ENCODE results near the gene ARR3. TPM values are rescaled to one million over a fixed set of nuclear protein-coding genes. Genes with fewer than 3 reads are reported as not detected.

The ARR3 gene
- polyA plus RNA-seq, 3 donors = not detected

DNA sequence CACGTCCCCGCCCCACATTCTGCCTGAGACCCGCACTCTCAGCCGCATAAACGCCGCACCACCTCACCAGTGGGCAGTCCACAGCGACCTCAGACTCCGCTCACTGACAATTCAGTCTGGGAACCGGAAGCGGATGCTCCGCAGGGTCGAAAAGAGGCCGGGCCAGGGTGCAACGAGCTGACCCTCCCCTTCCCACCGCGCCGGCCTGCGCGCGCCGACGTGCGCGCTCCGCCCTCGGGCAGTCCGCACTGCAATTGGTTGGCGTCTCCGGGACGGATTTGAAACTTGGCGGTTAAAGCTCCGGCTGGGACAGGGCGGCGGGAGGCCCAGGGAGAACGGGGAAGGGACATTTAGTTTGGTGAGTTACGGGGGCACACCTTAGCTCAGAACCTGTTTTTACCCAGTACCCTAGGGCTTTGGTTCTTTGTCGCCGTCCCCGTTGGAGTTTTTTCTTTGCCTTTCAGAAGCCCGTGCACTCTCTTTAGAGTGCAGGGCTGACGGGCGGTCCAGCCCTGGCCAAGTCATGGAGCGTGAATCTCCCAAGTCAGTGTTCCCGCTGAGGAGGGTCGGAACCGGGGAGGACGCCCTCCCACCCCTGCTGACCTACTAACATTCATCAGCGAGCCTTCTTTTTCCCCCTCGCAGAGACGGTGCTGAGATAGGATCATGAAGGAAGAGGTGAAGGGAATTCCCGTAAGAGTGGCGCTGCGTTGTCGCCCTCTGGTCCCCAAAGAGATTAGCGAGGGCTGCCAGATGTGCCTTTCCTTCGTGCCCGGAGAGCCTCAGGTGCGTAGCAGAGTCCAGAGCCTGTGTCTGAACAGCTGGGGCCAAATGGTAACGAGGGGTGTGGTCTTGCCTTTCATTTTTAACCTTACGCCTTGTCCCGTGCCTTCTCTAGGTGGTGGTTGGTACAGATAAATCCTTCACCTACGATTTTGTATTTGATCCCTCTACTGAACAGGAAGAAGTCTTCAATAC lies 21.9 kb downstream of the ARR3 start, which contains the start of the genes KIF4A and PDZD11:
KIF4A (plus strand) TSS at position 312 of the 978 bp plus-strand sequence; CDS start at position 667, 355 bp downstream.
PDZD11 (minus strand) TSS at position 135 of the 978 bp plus-strand sequence. CDS start 586 bp downstream, outside the sequence.
- H3K27me3 Mint-ChIP-seq (ENCODE audit: low read depth in 3 of 3) = peaks cover 0 to 3% (median 0%) of the 10 kb centered on the region in 3 donors
- 1% methylated on average over 12 of the region's 62 CpGs for WGBS (ENCODE audit: insufficient coverage)
- peaks cover 21% of the 10 kb centered on the region for H3K4me1 Mint-ChIP-seq
- H3K27ac ChIP-seq (ENCODE audit: low read depth in 1 of 2, low read length in 2 of 2) = peak within 1 kb of the TSS; percentile 52 to 84
- TF ChIP-seq, protein P1, sequence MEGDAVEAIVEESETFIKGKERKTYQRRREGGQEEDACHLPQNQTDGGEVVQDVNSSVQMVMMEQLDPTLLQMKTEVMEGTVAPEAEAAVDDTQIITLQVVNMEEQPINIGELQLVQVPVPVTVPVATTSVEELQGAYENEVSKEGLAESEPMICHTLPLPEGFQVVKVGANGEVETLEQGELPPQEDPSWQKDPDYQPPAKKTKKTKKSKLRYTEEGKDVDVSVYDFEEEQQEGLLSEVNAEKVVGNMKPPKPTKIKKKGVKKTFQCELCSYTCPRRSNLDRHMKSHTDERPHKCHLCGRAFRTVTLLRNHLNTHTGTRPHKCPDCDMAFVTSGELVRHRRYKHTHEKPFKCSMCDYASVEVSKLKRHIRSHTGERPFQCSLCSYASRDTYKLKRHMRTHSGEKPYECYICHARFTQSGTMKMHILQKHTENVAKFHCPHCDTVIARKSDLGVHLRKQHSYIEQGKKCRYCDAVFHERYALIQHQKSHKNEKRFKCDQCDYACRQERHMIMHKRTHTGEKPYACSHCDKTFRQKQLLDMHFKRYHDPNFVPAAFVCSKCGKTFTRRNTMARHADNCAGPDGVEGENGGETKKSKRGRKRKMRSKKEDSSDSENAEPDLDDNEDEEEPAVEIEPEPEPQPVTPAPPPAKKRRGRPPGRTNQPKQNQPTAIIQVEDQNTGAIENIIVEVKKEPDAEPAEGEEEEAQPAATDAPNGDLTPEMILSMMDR (IDR thresholded peaks at IDR 0.05) = no peak
- H3K9ac ChIP-seq (ENCODE audit: insufficient read depth, low read length, poor library complexity, severe bottlenecking) = peak within 1 kb of the TSS; percentile 61
- H3K27me3 ChIP-seq (ENCODE audit: control insufficient read depth in 2 of 2, insufficient read depth in 2 of 2, low read length in 2 of 2) = no peaks in the 10 kb centered on the region
- peaks cover 0 to 2% (median 0%) of the 10 kb centered on the region in 7 donors for H3K9me3 Mint-ChIP-seq
- no peaks in the 10 kb centered on the region for H3K9me3 ChIP-seq (replicated peaks in 1 of 2; ENCODE audit: control insufficient read depth in 1 of 2, insufficient read depth in 1 of 2, low read length in 2 of 2)
- no peaks in the 10 kb centered on the region for H4K20me1 ChIP-seq (ENCODE audit: insufficient read depth, low read length)
- DNase-seq = peak; percentile 70 to 79 (median 79)
- H3K4me3 Mint-ChIP-seq = peak within 1 kb of the TSS; percentile 81 to 93
- H3K4me3 ChIP-seq (replicated peaks in 1 of 3; ENCODE audit: low read depth in 2 of 3, low read length in 3 of 3) = peak within 1 kb of the TSS; percentile 53 to 87 (median 76)
- H3K4me1 ChIP-seq (ENCODE audit: control insufficient read depth in 1 of 2, insufficient read depth in 2 of 2, low read length in 2 of 2) = peaks cover 14 to 24% of the 10 kb centered on the region in 2 donors
- H2AFZ ChIP-seq (ENCODE audit: insufficient read depth, low read depth, low read length, poor library complexity, severe bottlenecking) = peak within 1 kb of the TSS; percentile 80
- intact Hi-C loops (cut with micrococcal nuclease) = loop anchor here (2.0 to 5.0 kb wide), 2 partner anchors 157 to 158 kb away; partner anchors contain the start of gene IGBP1 (in 2 of the 2)
- H3K4me2 ChIP-seq (replicated peaks; ENCODE audit: extremely low read depth, low read length, poor library complexity, severe bottlenecking) = peak within 1 kb of the TSS; percentile 82
- H3K36me3 Mint-ChIP-seq = peaks cover 19 to 22% of the 10 kb centered on the region in 2 donors
- peak within 1 kb of the TSS; percentile 70 to 94 (median 87) for H3K27ac Mint-ChIP-seq
- H3K79me2 ChIP-seq (ENCODE audit: insufficient read depth, low read length) = peaks cover 40% of the 10 kb centered on the region
- peaks cover 11 to 29% of the 10 kb centered on the region in 2 donors for H3K36me3 ChIP-seq (replicated peaks in 1 of 2; ENCODE audit: control insufficient read depth in 1 of 2, insufficient read depth in 2 of 2, low read length in 2 of 2)

DNA sequence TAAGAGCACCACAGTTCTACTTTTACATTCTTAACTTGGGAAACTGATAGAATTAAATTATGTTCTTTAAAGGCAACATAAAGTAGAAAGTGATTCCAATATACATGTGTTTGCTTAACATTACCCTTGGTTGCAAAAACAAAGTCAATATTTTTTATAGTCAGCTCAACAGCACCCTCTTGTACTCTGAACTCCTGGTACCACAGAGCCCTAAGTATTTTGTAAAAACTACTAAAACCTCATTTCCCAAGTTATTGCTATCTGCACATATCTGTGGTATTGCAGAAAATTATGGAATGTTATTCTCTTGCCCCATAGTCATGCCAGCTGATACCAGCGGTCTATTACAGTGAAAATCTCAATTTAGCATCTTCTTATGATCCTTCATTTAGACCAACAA lies 24.7 kb downstream of the ARR3 start:
- H3K27me3 ChIP-seq (ENCODE audit: control insufficient read depth in 2 of 2, insufficient read depth in 2 of 2, low read length in 2 of 2) = no peaks in the 10 kb centered on the region
- peaks cover 21% of the 10 kb centered on the region for H3K4me1 Mint-ChIP-seq
- no peaks in the 10 kb centered on the region for H3K9me3 ChIP-seq (replicated peaks in 1 of 2; ENCODE audit: control insufficient read depth in 1 of 2, insufficient read depth in 1 of 2, low read length in 2 of 2)
- peaks cover 2 to 19% of the 10 kb centered on the region in 2 donors for H3K36me3 Mint-ChIP-seq
- no peak for DNase-seq
- H4K20me1 ChIP-seq (ENCODE audit: insufficient read depth, low read length) = no peaks in the 10 kb centered on the region
- H2AFZ ChIP-seq (ENCODE audit: insufficient read depth, low read depth, low read length, poor library complexity, severe bottlenecking) = no peak overlapping the region
- H3K27me3 Mint-ChIP-seq (ENCODE audit: low read depth in 3 of 3) = peaks cover 0 to 3% (median 0%) of the 10 kb centered on the region in 3 donors
- TF ChIP-seq, protein P1 (IDR thresholded peaks at IDR 0.05) = no peak
- no peak overlapping the region for H3K9ac ChIP-seq (ENCODE audit: insufficient read depth, low read length, poor library complexity, severe bottlenecking)
- no peak overlapping the region for H3K27ac Mint-ChIP-seq
- H3K4me3 ChIP-seq (replicated peaks in 1 of 3; ENCODE audit: low read depth in 2 of 3, low read length in 3 of 3) = no peak overlapping the region
- peaks cover 14 to 24% of the 10 kb centered on the region in 2 donors for H3K4me1 ChIP-seq (ENCODE audit: control insufficient read depth in 1 of 2, insufficient read depth in 2 of 2, low read length in 2 of 2)
- H3K27ac ChIP-seq (ENCODE audit: low read depth in 1 of 2, low read length in 2 of 2) = no peak overlapping the region
- intact Hi-C loops (cut with micrococcal nuclease) = no loop called here
- no peak overlapping the region for H3K4me3 Mint-ChIP-seq
- H3K9me3 Mint-ChIP-seq = peaks cover 0 to 2% (median 0%) of the 10 kb centered on the region in 7 donors
- WGBS (ENCODE audit: insufficient coverage) = no CpG with 5 or more reads among the region's 1 CpG
- H3K79me2 ChIP-seq (ENCODE audit: insufficient read depth, low read length) = peaks cover 40% of the 10 kb centered on the region
- no peak overlapping the region for H3K4me2 ChIP-seq (replicated peaks; ENCODE audit: extremely low read depth, low read length, poor library complexity, severe bottlenecking)
- H3K36me3 ChIP-seq (replicated peaks in 1 of 2; ENCODE audit: control insufficient read depth in 1 of 2, insufficient read depth in 2 of 2, low read length in 2 of 2) = peaks cover 3 to 6% of the 10 kb centered on the region in 2 donors

Measured in CD14-positive monocyte (primary cell).